ENCODE results near the gene TGFB1. TPM values are rescaled to one million over a fixed set of nuclear protein-coding genes. Genes with fewer than 3 reads are reported as not detected.

TGFB1 gene
- total RNA-seq, 1 experiment from 2014 or later = 30.1 TPM

DNA sequence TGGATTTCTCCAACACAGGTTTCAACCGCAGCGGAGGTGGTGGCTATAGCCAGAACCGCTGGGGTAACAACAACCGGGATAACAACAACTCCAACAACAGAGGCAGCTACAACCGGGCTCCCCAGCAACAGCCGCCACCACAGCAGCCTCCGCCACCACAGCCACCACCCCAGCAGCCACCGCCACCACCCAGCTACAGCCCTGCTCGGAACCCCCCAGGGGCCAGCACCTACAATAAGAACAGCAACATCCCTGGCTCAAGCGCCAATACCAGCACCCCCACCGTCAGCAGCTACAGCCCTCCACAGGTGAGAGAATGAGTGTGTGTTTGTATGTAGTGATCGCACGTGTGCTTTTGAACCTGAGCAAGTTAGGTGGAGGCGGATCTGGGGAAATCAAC lies 49.8 kb downstream of the TGFB1 start:
- no peak overlapping the region for H2BK12ac ChIP-seq (ENCODE audit: insufficient read length, low read depth, low read length)
- H3K9ac ChIP-seq (ENCODE audit: extremely low read depth, insufficient read length, low read length) = no peak overlapping the region
- no peak overlapping the region for H4K91ac ChIP-seq (ENCODE audit: insufficient read length, low read depth, low read length)
- no peak overlapping the region for H3K14ac ChIP-seq (ENCODE audit: insufficient read depth, low read length)
- Mint-ChIP-seq H3K27me3 (ENCODE audit: low read depth) (no peaks in the 10 kb centered on the region), H3K4me3 (no peak overlapping the region), H3K9me3 (no peaks in the 10 kb centered on the region), H3K4me1 (peaks cover 11 to 15% of the 10 kb centered on the region in 2 experiments), H3K27ac (no peak overlapping the region; a peak in 1 of 7 replicates), H3K36me3 (ENCODE audit: insufficient read depth in 1 of 3, low read depth in 3 of 3) (peaks cover 65 to 87% (median 84%) of the 10 kb centered on the region in 3 experiments)
- no peaks in the 10 kb centered on the region for H3K27me3 ChIP-seq (ENCODE audit: insufficient read depth, low read length)
- H4K20me1 ChIP-seq (ENCODE audit: control insufficient read depth, insufficient read depth, insufficient read length) = no peaks in the 10 kb centered on the region
- H4K5ac ChIP-seq (ENCODE audit: insufficient read length, low read depth, low read length) = no peak overlapping the region
- no peak overlapping the region for H2BK5ac ChIP-seq (ENCODE audit: insufficient read length, low read length)
- TF ChIP-seq, protein P1, sequence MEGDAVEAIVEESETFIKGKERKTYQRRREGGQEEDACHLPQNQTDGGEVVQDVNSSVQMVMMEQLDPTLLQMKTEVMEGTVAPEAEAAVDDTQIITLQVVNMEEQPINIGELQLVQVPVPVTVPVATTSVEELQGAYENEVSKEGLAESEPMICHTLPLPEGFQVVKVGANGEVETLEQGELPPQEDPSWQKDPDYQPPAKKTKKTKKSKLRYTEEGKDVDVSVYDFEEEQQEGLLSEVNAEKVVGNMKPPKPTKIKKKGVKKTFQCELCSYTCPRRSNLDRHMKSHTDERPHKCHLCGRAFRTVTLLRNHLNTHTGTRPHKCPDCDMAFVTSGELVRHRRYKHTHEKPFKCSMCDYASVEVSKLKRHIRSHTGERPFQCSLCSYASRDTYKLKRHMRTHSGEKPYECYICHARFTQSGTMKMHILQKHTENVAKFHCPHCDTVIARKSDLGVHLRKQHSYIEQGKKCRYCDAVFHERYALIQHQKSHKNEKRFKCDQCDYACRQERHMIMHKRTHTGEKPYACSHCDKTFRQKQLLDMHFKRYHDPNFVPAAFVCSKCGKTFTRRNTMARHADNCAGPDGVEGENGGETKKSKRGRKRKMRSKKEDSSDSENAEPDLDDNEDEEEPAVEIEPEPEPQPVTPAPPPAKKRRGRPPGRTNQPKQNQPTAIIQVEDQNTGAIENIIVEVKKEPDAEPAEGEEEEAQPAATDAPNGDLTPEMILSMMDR (conservative IDR thresholded peaks at IDR 0.05) = no peak
- H3K4ac ChIP-seq (ENCODE audit: low read depth, low read length) = no peak overlapping the region
- no peak overlapping the region for H3K27ac ChIP-seq (ENCODE audit: insufficient read length, low read depth, low read length)
- no peak overlapping the region for H2BK120ac ChIP-seq (ENCODE audit: low read depth, low read length, poor library complexity, severe bottlenecking)
- no peaks in the 10 kb centered on the region for H3K23me2 ChIP-seq (ENCODE audit: insufficient read length, low read depth, low read length, poor library complexity, severe bottlenecking)
- no peak overlapping the region for H2BK20ac ChIP-seq (ENCODE audit: low read depth, low read length, poor library complexity, severe bottlenecking)
- H2AK5ac ChIP-seq (ENCODE audit: insufficient read length, low read length) = no peak overlapping the region
- H3K79me1 ChIP-seq (ENCODE audit: insufficient read depth, low read depth, low read length, poor library complexity, severe bottlenecking) = no peaks in the 10 kb centered on the region
- no peak overlapping the region for H2AFZ ChIP-seq (ENCODE audit: low read length)
- H3K23ac ChIP-seq (ENCODE audit: insufficient read length, low read depth, low read length) = no peak overlapping the region
- H4K8ac ChIP-seq (replicated peaks; ENCODE audit: insufficient read length, low read depth, low read length) = no peak overlapping the region
- H3K79me2 ChIP-seq (ENCODE audit: insufficient read depth, low read length) = no peaks in the 10 kb centered on the region
- H3T11ph ChIP-seq (ENCODE audit: low read length) = no peak overlapping the region
- H3K4me2 ChIP-seq (ENCODE audit: insufficient read depth, insufficient read length, low read length) = no peak overlapping the region
- no peaks in the 10 kb centered on the region for H3K4me1 ChIP-seq (ENCODE audit: insufficient read depth, low read length)
- H3K18ac ChIP-seq (ENCODE audit: insufficient read length, low read depth, low read length) = no peak overlapping the region
- DNase-seq = no peak
- WGBS (ENCODE audit: extremely low coverage, insufficient read length, low lambda C conversion rate) = no CpG with 5 or more reads among the region's 14 CpGs
- no peak overlapping the region for H2BK15ac ChIP-seq (ENCODE audit: low read depth, low read length)
- no peak overlapping the region for H3K56ac ChIP-seq (ENCODE audit: insufficient read length, low read depth, low read length)
- no peaks in the 10 kb centered on the region for H3K9me3 ChIP-seq (ENCODE audit: control insufficient read depth, low read depth, low read length)

All from H9 (cell line).